Neural cell (in vitro differentiated cells): ENCODE measurements around the gene POU2F2.

Source experiments
- CTCF ChIP-seq: fragments of 450-650 bp; IDR thresholded peaks from 2 replicates; pipeline ENCODE4 v1.5.1; 2014; ENCODE audit warnings: antibody characterized with exemption, mild to moderate bottlenecking, moderate library complexity; ENCODE audit not compliant: poor library complexity, severe bottlenecking
- POLR2AphosphoS5 ChIP-seq: IDR thresholded peaks from 2 replicates; pipeline ENCODE4 v1.6.1; 2012
- TAF1 ChIP-seq: IDR thresholded peaks from 2 replicates; pipeline ENCODE4 v1.6.1; 2012; ENCODE audit warnings: low read depth

GRCh38 chr19:42165146-42165545 is 32.9 kb upstream of the POU2F2 start:
- TF ChIP-seq CTCF (no peak), POLR2AphosphoS5 (no peak), TAF1 (no peak)
